NCI-H748 (cell line): Measurements from ENCODE around the gene PWP1.

Source experiments
- DNase-seq: peaks from one replicate; lab custom pipeline; 2025; ENCODE audit not compliant: unreplicated experiment; lab: John Stamatoyannopoulos, UW

PWP1 gene

GRCh38 chr12:107685360-107686248, at the start of gene PWP1:
PWP1 (plus strand) TSS chr12:107685799; CDS start chr12:107685900, 101 bp downstream.
- peak; percentile 98 for DNase-seq

- no peak for DNase-seq
Measured at GRCh38 chr12:107641154-107641553, 44.4 kb upstream of the PWP1 start.

- no peak for DNase-seq
Measured at GRCh38 chr12:107642240-107642639, 43.4 kb upstream of the PWP1 start.

DNA sequence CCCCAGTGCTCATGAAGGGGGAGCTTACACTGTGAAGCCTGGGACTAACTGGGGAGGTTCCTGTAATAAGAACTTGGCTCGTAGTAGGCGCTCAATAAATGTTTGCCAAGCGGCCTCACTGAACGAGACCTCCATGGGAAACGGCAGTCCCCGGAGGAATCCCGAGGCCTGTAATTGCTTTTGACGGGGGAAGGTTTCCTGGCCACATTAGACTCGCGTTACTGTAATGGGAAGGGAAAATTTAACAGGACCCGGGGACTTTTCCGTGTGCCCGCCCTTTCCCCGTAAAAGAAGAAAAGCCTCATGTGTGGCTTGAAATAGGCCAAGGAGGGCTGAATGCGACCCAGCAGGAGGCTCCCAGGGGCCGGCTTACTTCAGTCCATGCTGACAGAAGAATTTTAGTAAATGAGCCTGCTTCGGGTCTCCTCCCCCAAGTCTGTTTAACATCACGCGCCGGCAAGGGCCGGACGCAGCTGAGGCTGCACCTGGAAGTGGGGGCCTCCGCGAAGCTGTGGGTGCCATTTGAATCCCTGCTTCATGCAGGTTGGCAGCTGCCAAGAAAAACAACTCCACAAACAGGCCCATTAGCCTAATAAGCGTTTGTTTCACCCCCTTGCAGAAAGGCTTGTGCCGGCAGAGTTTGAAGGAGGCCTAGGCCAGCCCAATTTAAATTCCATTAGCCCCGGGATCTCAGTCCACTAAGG, 39.8 kb upstream of the PWP1 start:
- DNase-seq = peak; percentile 43

DNA sequence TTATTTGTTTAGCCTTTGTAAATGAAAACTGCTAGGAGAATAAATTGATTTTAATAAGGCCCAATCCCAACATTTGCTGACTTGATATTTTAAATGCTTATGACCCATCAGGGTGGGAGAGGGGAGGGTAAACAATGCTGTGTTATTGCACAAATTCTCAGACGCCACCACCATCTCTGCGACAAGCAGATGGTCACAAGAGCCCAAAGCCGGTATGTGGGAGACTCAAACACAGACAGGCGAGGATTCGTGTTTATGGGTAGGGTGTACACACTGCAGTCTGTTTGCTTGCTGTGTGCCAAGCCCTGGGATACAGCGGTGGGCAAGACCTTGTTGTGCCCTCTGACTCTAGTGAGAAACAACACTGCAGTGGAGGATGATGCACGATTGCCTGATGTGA, 39.2 kb upstream of the PWP1 start:
- DNase-seq = no peak

- no peak for DNase-seq
Measured at GRCh38 chr12:107649661-107650061, 35.9 kb upstream of the PWP1 start.

- DNase-seq = no peak
Measured at GRCh38 chr12:107650977-107651376, 34.6 kb upstream of the PWP1 start.

DNA sequence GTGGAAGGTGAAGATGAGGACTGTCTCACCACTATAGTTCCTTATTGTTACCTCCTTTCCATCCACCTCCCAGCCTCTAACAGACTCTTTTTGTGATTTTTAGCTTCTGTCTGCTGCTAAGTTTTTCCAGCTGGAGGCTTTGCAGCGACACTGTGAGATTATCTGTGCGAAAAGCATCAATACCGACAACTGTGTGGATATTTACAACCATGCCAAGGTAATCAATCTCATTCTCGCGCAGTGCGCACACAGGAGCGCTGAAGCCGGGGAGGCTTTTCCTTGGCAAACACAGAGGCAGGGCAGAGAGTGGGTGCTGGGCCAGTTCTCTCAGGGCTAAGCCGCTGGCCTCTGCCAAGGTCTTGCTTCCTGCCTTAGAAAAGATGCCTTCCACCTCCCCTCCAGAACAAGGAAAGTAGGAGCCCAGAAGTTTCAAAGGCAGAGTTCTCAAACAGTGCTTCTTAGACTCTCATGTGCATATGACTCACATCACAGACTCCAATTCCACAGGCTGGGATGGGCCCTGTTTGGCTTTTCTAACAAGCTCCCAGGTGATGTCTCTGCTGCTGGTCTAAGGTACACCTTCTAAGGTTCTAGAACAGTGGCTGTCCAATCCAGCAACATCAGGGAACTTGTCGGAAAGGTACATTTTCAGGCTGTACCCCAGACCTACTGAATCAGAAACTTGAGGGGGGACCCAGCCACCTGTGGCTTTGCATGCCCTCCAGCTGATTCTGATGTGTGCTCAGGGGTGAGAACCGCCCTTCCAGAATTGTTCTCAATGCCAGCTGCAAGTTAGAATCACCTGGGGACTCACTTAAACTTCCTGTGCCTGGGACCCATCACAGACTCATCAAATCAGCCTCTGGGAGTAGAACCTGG, 33.8 kb upstream of the PWP1 start:
- DNase-seq = no peak

- no peak for DNase-seq
Measured at GRCh38 chr12:107653519-107653918, 32.1 kb upstream of the PWP1 start.

DNA sequence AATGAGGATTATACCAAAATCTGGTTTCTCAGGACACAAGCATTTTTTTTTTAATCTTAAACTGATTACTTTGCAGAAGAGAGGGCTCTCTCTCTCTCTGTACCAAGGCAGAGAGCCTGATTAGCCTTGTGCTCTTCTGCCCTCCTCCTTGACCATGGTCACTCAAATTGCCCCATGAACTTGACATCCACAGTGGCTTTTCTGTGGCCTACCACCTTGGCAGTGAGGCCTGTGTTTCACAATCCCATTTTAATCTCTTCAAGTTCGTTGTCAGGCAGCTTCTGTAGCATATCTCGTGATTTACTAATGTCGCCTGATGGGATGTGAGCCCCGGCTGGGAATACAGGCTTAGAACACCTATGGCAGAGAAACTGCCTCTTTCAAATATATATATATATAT, 30.7 kb upstream of the PWP1 start:
- DNase-seq = no peak

- DNase-seq = no peak
Measured at GRCh38 chr12:107655281-107656065, 30.1 kb upstream of the PWP1 start.

GRCh38 chr12:107656302-107656701, 29.3 kb upstream of the PWP1 start:
- no peak for DNase-seq

DNA sequence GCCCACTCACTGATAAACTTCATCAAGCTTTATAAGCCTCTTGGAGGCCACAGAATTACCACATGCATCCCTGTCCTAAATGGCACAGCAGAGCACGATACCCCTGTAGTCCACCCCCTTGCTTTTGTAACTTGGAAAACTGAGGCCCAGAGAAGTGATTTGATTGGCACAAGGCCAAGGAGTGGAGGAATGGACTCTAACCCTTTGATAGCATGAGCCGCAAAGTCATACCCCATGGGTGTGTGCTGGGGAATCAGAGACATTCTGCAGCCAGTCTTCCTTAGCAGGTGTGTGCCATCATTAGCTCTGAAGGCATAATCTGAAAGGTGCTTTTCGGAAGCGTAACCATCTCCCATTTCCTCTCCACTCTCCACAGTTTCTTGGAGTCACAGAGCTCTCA, 28.5 kb upstream of the PWP1 start:
- DNase-seq = no peak

DNA sequence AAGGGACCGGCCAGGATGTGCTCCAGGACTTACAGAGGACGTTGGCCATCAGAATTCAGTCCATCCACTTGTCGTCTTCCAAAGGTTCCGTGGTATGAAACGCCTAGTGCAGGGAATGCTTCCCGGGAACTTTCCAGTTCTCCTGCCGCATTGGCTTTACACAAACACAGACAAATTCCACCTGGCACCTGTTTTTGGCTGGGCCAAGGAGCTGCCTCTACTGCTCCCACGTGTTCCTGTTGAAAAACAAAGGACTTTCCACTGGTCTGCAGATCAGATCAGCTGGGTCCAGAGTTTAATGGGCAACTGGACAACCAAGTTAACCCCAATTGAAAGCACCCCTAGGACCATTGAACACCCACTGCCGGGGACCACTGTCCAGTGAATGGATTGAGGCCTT, 28.0 kb upstream of the PWP1 start:
- no peak for DNase-seq

GRCh38 chr12:107660235-107660634, 25.4 kb upstream of the PWP1 start:
- DNase-seq = no peak

DNA sequence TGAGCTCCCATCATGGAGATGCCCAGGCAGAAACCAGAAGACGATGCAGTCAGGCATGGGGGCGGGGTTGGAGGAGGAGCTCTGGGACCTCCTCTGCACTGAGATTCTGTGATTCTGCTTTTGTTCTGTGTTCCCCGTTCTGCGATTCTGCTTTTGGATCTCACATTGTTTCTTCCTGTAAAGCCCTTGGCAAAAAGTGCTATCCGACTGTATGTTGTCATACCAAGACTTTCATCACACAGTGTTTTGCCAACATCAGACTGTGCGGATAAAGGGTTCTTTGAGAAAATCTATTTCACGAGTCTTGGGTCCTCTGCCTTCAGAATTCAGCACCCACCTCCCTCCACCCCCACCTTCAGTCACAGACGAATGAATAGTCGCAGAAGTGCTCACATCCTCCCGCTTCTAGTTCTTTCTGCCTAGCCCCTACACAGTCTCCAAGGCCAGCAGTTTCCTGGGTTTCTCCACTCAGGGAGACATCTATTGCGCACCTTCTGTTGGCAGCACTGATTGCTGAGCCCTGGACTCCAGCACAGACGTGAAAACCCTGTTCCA, 24.7 kb upstream of the PWP1 start:
- DNase-seq = no peak

DNA sequence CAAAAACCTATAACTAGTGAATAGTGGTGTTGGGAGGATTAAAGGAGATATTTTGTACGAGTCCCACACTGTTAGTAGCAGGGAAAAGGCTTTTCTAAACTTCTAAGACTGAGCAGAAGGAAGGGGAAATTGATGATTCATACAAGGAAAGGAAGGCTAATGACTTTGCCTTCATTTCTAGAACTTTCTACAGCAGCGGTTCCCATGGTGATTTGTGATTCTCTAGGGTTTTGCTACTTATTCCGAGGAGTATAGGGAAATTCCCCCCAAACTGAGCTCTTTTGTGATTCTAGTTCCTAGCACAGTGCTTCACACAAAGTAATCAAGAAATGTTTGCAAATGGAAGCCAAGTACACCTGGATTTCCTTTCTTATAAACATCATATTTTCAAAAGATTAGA, 23.8 kb upstream of the PWP1 start:
- no peak for DNase-seq

DNA sequence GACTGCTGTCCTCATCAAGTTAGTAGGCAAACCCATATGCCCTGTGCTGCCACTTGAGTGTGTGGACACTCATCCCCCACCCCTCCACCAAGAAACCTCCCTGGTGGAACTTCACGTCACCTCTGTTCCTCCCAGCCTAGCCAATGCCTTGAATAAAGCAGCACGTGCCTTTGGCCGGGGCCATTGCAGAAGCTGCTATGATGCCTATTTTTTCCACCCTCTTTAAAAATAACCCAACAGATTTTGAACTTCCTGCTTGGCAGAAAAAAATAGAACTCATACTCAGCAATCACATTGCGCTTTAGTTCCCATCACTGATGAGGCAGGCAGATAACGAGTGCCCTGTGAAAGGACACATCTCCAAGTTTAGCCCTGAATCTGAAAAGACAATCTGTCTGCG, 23.1 kb upstream of the PWP1 start:
- DNase-seq = no peak

- DNase-seq = no peak
Measured at GRCh38 chr12:107663277-107663676, 22.3 kb upstream of the PWP1 start.

GRCh38 chr12:107666009-107666408, 19.6 kb upstream of the PWP1 start:
- DNase-seq = no peak
